Uterus (tissue), 4 donors: ENCODE data around the gene TOX2. TPM values are rescaled to one million over a fixed set of nuclear protein-coding genes. Genes with fewer than 3 reads are reported as not detected.

Source experiments
- DNase-seq, 2 donors: peaks; one replicate each; pipeline ENCODE4 v3.0.0-alpha.2; 2019 to 2020
- H3K27ac ChIP-seq, 2 donors: fragments of 200-600 bp; sonication (generic); 1 replicate in 1 of 2; 2 replicates in 1 of 2; pipeline ENCODE4 v1.5.1; 2016 to 2018
- H3K27me3 ChIP-seq, 2 donors: fragments of 200-600 bp; sonication (generic); one replicate each; pipeline ENCODE4 v1.5.1; 2018 to 2019; ENCODE audit warnings: control low read depth in 1 of 2
- H3K36me3 ChIP-seq, 2 donors: fragments of 200-600 bp; sonication (generic); one replicate each; pipeline ENCODE4 v1.5.1; 2019; ENCODE audit warnings: control low read depth in 1 of 2
- H3K4me1 ChIP-seq, 2 donors: fragments of 200-600 bp; sonication (generic); one replicate each; pipeline ENCODE4 v1.5.1; 2018 to 2019; ENCODE audit warnings: control low read depth in 1 of 2
- H3K4me3 ChIP-seq, 2 donors: fragments of 200-600 bp; sonication (generic); 1 replicate in 1 of 2; 2 replicates in 1 of 2; pipeline ENCODE4 v1.5.1; 2018 to 2019; ENCODE audit warnings: mild to moderate bottlenecking in 1 of 2
- H3K9me3 ChIP-seq, 2 donors: fragments of 200-600 bp; sonication (generic); one replicate each; pipeline ENCODE4 v1.5.1; 2019; ENCODE audit warnings: control low read depth in 1 of 2
- CTCF ChIP-seq, 4 experiments: fragments of 200-600 bp in 2 of 4; fragments of 450-650 bp in 2 of 4; sonication (generic) in 2 of 4; IDR thresholded peaks; one replicate each; pipeline ENCODE4 v1.5.1; 2016 to 2019; ENCODE audit warnings: antibody characterized with exemption in 4 of 4, mild to moderate bottlenecking in 2 of 4, moderate library complexity in 1 of 4
- POLR2A ChIP-seq, 2 donors: fragments of 450-650 bp; IDR thresholded peaks; one replicate each; pipeline ENCODE4 v1.6.1; 2016; ENCODE audit warnings: antibody characterized with exemption in 2 of 2, mild to moderate bottlenecking in 1 of 2, moderate library complexity in 1 of 2
- intact Hi-C: fragments of 100-400 bp; cut with DNase I; formaldehyde crosslinking; loops from one replicate; pipeline ENCODE4 v1.15.1; 2023; ENCODE audit warnings: low total_unique reads
- total RNA-seq, 4 donors: library from RNA; depleted of rRNA in 3 of 4; stranded (reverse); fragments of >200 nt in 3 of 4; gene quantifications; one replicate each; pipeline versions ENCODE4 v1.1.0 to v1.2.4, GENCODE V29; 2014 to 2023
- donor health status: DM: yes; HTN: yes; CAD: no.

Gene TOX2
- total RNA-seq, 4 donors from 2014 or later: 0.26 to 4.8 (median 0.28) TPM; not detected in 1

GRCh38 chr20:44054849-44055248 is 140.2 kb downstream of the TOX2 start:
- H3K27me3 ChIP-seq: no peaks in the 10 kb centered on the region
- DNase-seq: no peak
- H3K36me3 ChIP-seq: no peaks in the 10 kb centered on the region
- H3K4me3 ChIP-seq: no peak overlapping the region
- H3K27ac ChIP-seq: no peak overlapping the region
- TF ChIP-seq CTCF (IDR thresholded peaks at IDR 0.05) (no peak), POLR2A (IDR thresholded peaks at IDR 0.05) (no peak)
- H3K9me3 ChIP-seq: no peaks in the 10 kb centered on the region
- intact Hi-C loops: no loop called here
- H3K4me1 ChIP-seq: no peaks in the 10 kb centered on the region

GRCh38 chr20:44056010-44056698 is 141.5 kb downstream of the TOX2 start:
- TF ChIP-seq CTCF (IDR thresholded peaks at IDR 0.05): peak in 1 of 4 experiments; percentile 7
- TF ChIP-seq POLR2A (IDR thresholded peaks at IDR 0.05): no peak
- Histone ChIP-seq H3K27ac (no peak overlapping the region), H3K4me3 (no peak overlapping the region), H3K27me3 (no peaks in the 10 kb centered on the region), H3K36me3 (no peaks in the 10 kb centered on the region), H3K4me1 (no peaks in the 10 kb centered on the region), H3K9me3 (no peaks in the 10 kb centered on the region)
- intact Hi-C loops: no loop called here
- no peak for DNase-seq

- no peaks in the 10 kb centered on the region for H3K36me3 ChIP-seq
- no peaks in the 10 kb centered on the region for H3K9me3 ChIP-seq
- no peak for DNase-seq
- TF ChIP-seq POLR2A (IDR thresholded peaks at IDR 0.05): no peak
- no peak overlapping the region for H3K27ac ChIP-seq
- H3K4me1 ChIP-seq: no peaks in the 10 kb centered on the region
- intact Hi-C loops: no loop called here
- H3K4me3 ChIP-seq: no peak overlapping the region
- H3K27me3 ChIP-seq: no peaks in the 10 kb centered on the region
Observed at GRCh38 chr20:44057698-44058675, 143.3 kb downstream of the TOX2 start.

- H3K36me3 ChIP-seq: no peaks in the 10 kb centered on the region
- intact Hi-C loops: no loop called here
- no peak overlapping the region for H3K27ac ChIP-seq
- no peaks in the 10 kb centered on the region for H3K9me3 ChIP-seq
- H3K4me1 ChIP-seq: no peaks in the 10 kb centered on the region
- TF ChIP-seq POLR2A (IDR thresholded peaks at IDR 0.05): no peak
- no peak for TF ChIP-seq CTCF (IDR thresholded peaks at IDR 0.05)
- no peak overlapping the region for H3K4me3 ChIP-seq
- H3K27me3 ChIP-seq: no peaks in the 10 kb centered on the region
- no peak for DNase-seq
Observed at GRCh38 chr20:44064501-44065400, 150.1 kb downstream of the TOX2 start.
